Nephron (organoid): ENCODE data around the gene CST6.

Experiments
- H3K27ac Mint-ChIP-seq, 3 experiments: 2 replicates each; pipeline ENCODE4 v1.8.0; 2020; ENCODE audit warnings: mixed read lengths in 3 of 3, mild to moderate bottlenecking in 2 of 3, moderate library complexity in 1 of 3
- H3K27me3 Mint-ChIP-seq: 2 replicates; pipeline ENCODE4 v1.8.0; 2021; ENCODE audit warnings: low read depth, mild to moderate bottlenecking, moderate library complexity, mixed read lengths
- H3K36me3 Mint-ChIP-seq: 2 replicates; pipeline ENCODE4 v1.8.0; 2020; ENCODE audit warnings: low read depth, mixed read lengths
- H3K4me1 Mint-ChIP-seq: 2 replicates; pipeline ENCODE4 v1.8.0; 2020; ENCODE audit warnings: mixed read lengths
- H3K4me3 Mint-ChIP-seq, 3 experiments: 2 replicates each; pipeline ENCODE4 v1.8.0; 2020; ENCODE audit warnings: mild to moderate bottlenecking in 3 of 3, mixed read lengths in 3 of 3, moderate library complexity in 2 of 3
- H3K9me3 Mint-ChIP-seq: 2 replicates; pipeline ENCODE4 v1.8.0; 2020; ENCODE audit warnings: mixed read lengths
- CTCF ChIP-seq, 3 experiments: fragments of 200-600 bp; sonication (generic); IDR thresholded peaks; one replicate each; pipeline ENCODE4 v1.5.0; 2021; ENCODE audit warnings: antibody characterized with exemption in 3 of 3; ENCODE audit not compliant: unreplicated experiment in 3 of 3

CST6 gene

GRCh38 chr11:66015454-66015881 is 3.7 kb downstream of the CST6 start:
- no peak for TF ChIP-seq CTCF (IDR thresholded peaks at IDR 0.05; ENCODE audit: unreplicated experiment in 3 of 3)
- Mint-ChIP-seq H3K27me3 (peaks cover 12% of the 10 kb centered on the region), H3K36me3 (no peaks in the 10 kb centered on the region), H3K4me3 (no peak overlapping the region), H3K27ac (no peak overlapping the region), H3K9me3 (no peaks in the 10 kb centered on the region), H3K4me1 (no peaks in the 10 kb centered on the region)

- Mint-ChIP-seq H3K36me3 (no peaks in the 10 kb centered on the region), H3K27me3 (peaks cover 8% of the 10 kb centered on the region), H3K4me3 (no peak overlapping the region), H3K9me3 (no peaks in the 10 kb centered on the region), H3K4me1 (no peaks in the 10 kb centered on the region), H3K27ac (no peak overlapping the region)
- no peak for TF ChIP-seq CTCF (IDR thresholded peaks at IDR 0.05; ENCODE audit: unreplicated experiment in 3 of 3)
Measured at GRCh38 chr11:66015936-66016792, 4.4 kb downstream of the CST6 start.

GRCh38 chr11:66016793-66017177 is 5.0 kb downstream of the CST6 start:
- H3K4me3 Mint-ChIP-seq, result no peak overlapping the region
- no peak overlapping the region for H3K27ac Mint-ChIP-seq

GRCh38 chr11:66017321-66017720 is 5.5 kb downstream of the CST6 start:
- Mint-ChIP-seq H3K9me3 (no peaks in the 10 kb centered on the region), H3K27ac (no peak overlapping the region), H3K36me3 (no peaks in the 10 kb centered on the region), H3K4me3 (no peak overlapping the region), H3K4me1 (no peaks in the 10 kb centered on the region), H3K27me3 (peaks cover 3% of the 10 kb centered on the region)
- no peak for TF ChIP-seq CTCF (IDR thresholded peaks at IDR 0.05; ENCODE audit: unreplicated experiment in 3 of 3)

More at GRCh38 chr11:66016793-66017177, 5.0 kb downstream of the CST6 start:
- Mint-ChIP-seq H3K9me3 (no peaks in the 10 kb centered on the region), H3K36me3 (no peaks in the 10 kb centered on the region), H3K4me1 (no peaks in the 10 kb centered on the region), H3K27me3 (peaks cover 3% of the 10 kb centered on the region)
- TF ChIP-seq CTCF (IDR thresholded peaks at IDR 0.05; ENCODE audit: unreplicated experiment in 3 of 3), result no peak

GRCh38 chr11:66020212-66020611 is 8.4 kb downstream of the CST6 start:
- Mint-ChIP-seq H3K9me3 (no peaks in the 10 kb centered on the region), H3K27me3 (peaks cover 19% of the 10 kb centered on the region), H3K27ac (no peak overlapping the region), H3K36me3 (no peaks in the 10 kb centered on the region), H3K4me3 (no peak overlapping the region), H3K4me1 (no peaks in the 10 kb centered on the region)
- TF ChIP-seq CTCF (IDR thresholded peaks at IDR 0.05; ENCODE audit: unreplicated experiment in 3 of 3), result no peak
